Measurements from ENCODE around the gene PLET1.

- TF ChIP-seq POLR2A (IDR thresholded peaks at IDR 0.05; ENCODE audit: low read length) (no peak), GATA1 (IDR thresholded peaks at IDR 0.05; ENCODE audit: low read depth, low read length) (no peak)
Observed at GRCh38 chr11:112306230-112306629, 45.6 kb upstream of the PLET1 start.
